Right lobe of liver (tissue), 6 donors: ENCODE results near the gene SYCE3. TPM values are rescaled to one million over a fixed set of nuclear protein-coding genes. Genes with fewer than 3 reads are reported as not detected.

ENCODE experiments used
- ATAC-seq, 4 donors: fragments of 200-7000 bp; cut with Tn5 transposase; one replicate each; pipeline ENCODE4 v1.9.1; 2020; ENCODE audit warnings: mild to moderate bottlenecking in 4 of 4, moderate library complexity in 4 of 4
- DNase-seq, 3 donors: peaks; one replicate each; pipeline ENCODE4 v3.0.0-alpha.2; 2020
- H3K27ac ChIP-seq, 3 donors: fragments of 200-600 bp; one replicate each; pipeline ENCODE4 v1.8.0; 2022
- H3K27me3 ChIP-seq, 2 donors: fragments of 200-600 bp; one replicate each; pipeline ENCODE4 v1.8.0; 2022
- H3K36me3 ChIP-seq, 4 donors: fragments of 200-600 bp; sonication (generic) in 1 of 4; one replicate each; pipeline versions ENCODE4 v1.5.1 to v1.8.0; 2017 to 2022; ENCODE audit warnings: control low read depth in 1 of 4
- H3K4me1 ChIP-seq, 4 donors: fragments of 200-600 bp; sonication (generic) in 1 of 4; one replicate each; pipeline versions ENCODE4 v1.5.1 to v1.8.0; 2017 to 2022; ENCODE audit warnings: control low read depth in 1 of 4
- H3K4me3 ChIP-seq, 3 donors: fragments of 200-600 bp; one replicate each; pipeline ENCODE4 v1.8.0; 2022
- H3K9me3 ChIP-seq, 4 donors: fragments of 200-600 bp; sonication (generic) in 1 of 4; one replicate each; pipeline versions ENCODE4 v1.5.1 to v1.8.0; 2017 to 2022; ENCODE audit warnings: control low read depth in 1 of 4
- CTCF ChIP-seq, 4 donors: fragments of 200-600 bp in 3 of 4; fragments of 450-650 bp in 1 of 4; IDR thresholded peaks; one replicate each; pipeline versions ENCODE4 v1.5.1 to v1.8.0; 2016 to 2022; ENCODE audit warnings: antibody characterized with exemption in 4 of 4, mild to moderate bottlenecking in 2 of 4
- POLR2A ChIP-seq: fragments of 450-650 bp; IDR thresholded peaks from one replicate; pipeline ENCODE4 v1.6.1; 2017; ENCODE audit warnings: antibody characterized with exemption, mild to moderate bottlenecking
- WGBS: methylation state at CpG from one replicate; pipeline ENCODE4 v1.1.6; 2018; ENCODE audit warnings: low coverage, low lambda C conversion rate; ENCODE audit not compliant: insufficient coverage; ENCODE audit errors: missing lambda C conversion rate; 5-methylcytosine and 5-hydroxymethylcytosine counted together
- intact Hi-C, 2 donors: fragments of 100-400 bp; cut with DNase I; formaldehyde crosslinking; loops; one replicate each; pipeline versions ENCODE4 v1.11.2 to v1.14.1; 2022
- total RNA-seq, 6 experiments: library from RNA; depleted of rRNA in 2 of 6; stranded (reverse); fragments of >200 nt in 2 of 6; fragmentation: NEBNext Ultra II Directional in 3 of 6; extraction: Animal tissue kit (Norgen Biotek cat#: 25700) in 3 of 6; gene quantifications; one replicate each; pipeline versions ENCODE4 v1.1.0 to v1.2.4, GENCODE V29; 2016 to 2023
- donor health status: DM: no; HTN: yes; CAD: no.
- donor health status: DM: no; HTN: no; CAD: no.
- donor health status: DM: no; HTN: no; CAD: no.
- donor health status: DM: no; HTN: yes; CAD: no.
- donor health status: DM: no; HTN: yes; CAD: no.

SYCE3 gene
- total RNA-seq, 6 experiments from 2014 or later: 3.3 to 4.7 TPM; not detected in 4

GRCh38 chr22:50523806-50524675, 38.7 kb downstream of the SYCE3 start:
- Histone ChIP-seq H3K4me3 (peak overlapping the region; percentile 66 to 74 (median 68)), H3K4me1 (peaks cover 0 to 24% (median 10%) of the 10 kb centered on the region in 4 donors), H3K27ac (peak overlapping the region in 1 of 3 donors; percentile 87), H3K27me3 (no peaks in the 10 kb centered on the region), H3K36me3 (peaks cover 0 to 27% (median 3%) of the 10 kb centered on the region in 4 donors), H3K9me3 (no peaks in the 10 kb centered on the region)
- ATAC-seq (no peak), DNase-seq (peak in 2 of 3 donors; percentile 55 to 60)
- no CpG with 5 or more reads among the region's 25 CpGs for WGBS
- intact Hi-C loops: loop anchor here in 1 of 2 donors (10.0 kb wide), 1 partner anchor 91 kb away; no protein-coding TSS in a partner anchor
- TF ChIP-seq CTCF (IDR thresholded peaks at IDR 0.05): no peak
- TF ChIP-seq POLR2A: no peak

GRCh38 chr22:50523458-50523805, 39.3 kb downstream of the SYCE3 start:
- H3K27ac ChIP-seq: no peak overlapping the region
- intact Hi-C loops: loop anchor here in 1 of 2 donors (10.0 kb wide), 1 partner anchor 91 kb away; no protein-coding TSS in a partner anchor

GRCh38 chr22:50522806-50523438, 39.8 kb downstream of the SYCE3 start:
- H3K4me3 ChIP-seq: no peak overlapping the region
- no peaks in the 10 kb centered on the region for H3K27me3 ChIP-seq
- peaks cover 0 to 27% (median 7%) of the 10 kb centered on the region in 4 donors for H3K36me3 ChIP-seq
- intact Hi-C loops: loop anchor here in 1 of 2 donors (10.0 kb wide), 1 partner anchor 92 kb away; no protein-coding TSS in a partner anchor
- DNase-seq (no peak), ATAC-seq (no peak)
- peaks cover 0 to 24% (median 8%) of the 10 kb centered on the region in 4 donors for H3K4me1 ChIP-seq
- H3K9me3 ChIP-seq: no peaks in the 10 kb centered on the region
- H3K27ac ChIP-seq: no peak overlapping the region
- 72% methylated on average over 3 of the region's 22 CpGs for WGBS
- no peak for TF ChIP-seq CTCF (IDR thresholded peaks at IDR 0.05)
- TF ChIP-seq POLR2A: no peak

More at GRCh38 chr22:50523458-50523805, 39.3 kb downstream of the SYCE3 start:
- 94% methylated on average over 9 of the region's 16 CpGs for WGBS
- Histone ChIP-seq H3K9me3 (no peaks in the 10 kb centered on the region), H3K36me3 (peaks cover 0 to 27% (median 6%) of the 10 kb centered on the region in 4 donors), H3K4me3 (no peak overlapping the region), H3K4me1 (peaks cover 0 to 24% (median 8%) of the 10 kb centered on the region in 4 donors), H3K27me3 (no peaks in the 10 kb centered on the region)
- no peak for DNase-seq
- TF ChIP-seq CTCF (IDR thresholded peaks at IDR 0.05) (no peak), POLR2A (no peak)
- no peak for ATAC-seq

GRCh38 chr22:50522208-50522805, 40.4 kb downstream of the SYCE3 start:
- DNase-seq (no peak), ATAC-seq (no peak)
- H3K36me3 ChIP-seq: peaks cover 0 to 27% (median 7%) of the 10 kb centered on the region in 4 donors
- H3K27me3 ChIP-seq: no peaks in the 10 kb centered on the region
- H3K4me3 ChIP-seq: no peak overlapping the region
- no peak overlapping the region for H3K27ac ChIP-seq
- intact Hi-C loops: loop anchor here in 1 of 2 donors (10.0 kb wide), 1 partner anchor 92 kb away; no protein-coding TSS in a partner anchor
- no peaks in the 10 kb centered on the region for H3K9me3 ChIP-seq
- TF ChIP-seq POLR2A (no peak), CTCF (IDR thresholded peaks at IDR 0.05) (no peak)
- peaks cover 0 to 24% (median 8%) of the 10 kb centered on the region in 4 donors for H3K4me1 ChIP-seq
- WGBS: no CpG with 5 or more reads among the region's 15 CpGs
